Inflammatory macrophage treated with lipopolysaccharide for 1 hour (primary cell): ENCODE data around the gene SOX5.
"Not testable (repeated sequence)": the region's sequence is repeated elsewhere in the genome, so short reads cannot be mapped to it uniquely, and the experiment has no call there.

Source experiments
- DNase-seq, 2 donors: peaks; one replicate each; pipeline ENCODE4 v3.0.0-alpha.2; 2020 to 2022

SOX5 gene

DNA sequence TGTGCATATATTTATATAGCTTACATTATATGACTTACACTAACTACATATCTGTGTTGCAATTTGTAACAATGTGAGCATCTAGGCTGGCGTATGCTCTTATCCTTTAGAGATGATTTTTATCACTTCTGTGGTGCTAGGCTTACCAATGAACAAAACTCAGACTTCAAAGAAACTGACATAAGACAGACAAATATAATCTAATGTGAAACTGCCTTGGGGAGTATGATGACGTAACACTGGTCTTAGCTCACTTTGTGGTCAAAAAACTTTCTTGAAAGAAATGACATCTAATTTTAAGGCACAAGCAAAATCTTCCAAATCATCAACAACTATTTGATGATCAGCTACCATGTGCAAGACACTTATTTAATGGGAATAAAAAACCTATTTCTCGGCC lies 50.0 kb downstream of the SOX5 start:
- DNase-seq, result no peak

DNA sequence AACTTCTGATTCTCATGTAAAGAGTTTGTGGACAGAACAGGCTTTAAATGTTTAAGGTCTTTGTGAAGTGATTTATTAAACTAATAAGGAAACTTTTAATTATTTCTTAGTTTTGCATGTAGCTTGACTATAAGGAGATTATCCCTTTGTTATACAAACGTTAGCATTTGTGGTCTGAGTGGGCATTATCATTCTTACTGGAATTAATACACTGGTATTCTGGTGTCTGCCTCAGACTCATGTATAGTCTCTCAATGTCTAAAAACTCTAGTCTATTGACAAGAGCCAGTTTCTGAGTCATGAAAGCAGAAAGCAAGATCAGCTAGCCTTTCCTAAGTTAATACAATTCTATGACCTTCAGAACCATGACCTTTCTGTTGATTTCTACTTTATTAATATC lies 51.3 kb downstream of the SOX5 start:
- no peak for DNase-seq

DNA sequence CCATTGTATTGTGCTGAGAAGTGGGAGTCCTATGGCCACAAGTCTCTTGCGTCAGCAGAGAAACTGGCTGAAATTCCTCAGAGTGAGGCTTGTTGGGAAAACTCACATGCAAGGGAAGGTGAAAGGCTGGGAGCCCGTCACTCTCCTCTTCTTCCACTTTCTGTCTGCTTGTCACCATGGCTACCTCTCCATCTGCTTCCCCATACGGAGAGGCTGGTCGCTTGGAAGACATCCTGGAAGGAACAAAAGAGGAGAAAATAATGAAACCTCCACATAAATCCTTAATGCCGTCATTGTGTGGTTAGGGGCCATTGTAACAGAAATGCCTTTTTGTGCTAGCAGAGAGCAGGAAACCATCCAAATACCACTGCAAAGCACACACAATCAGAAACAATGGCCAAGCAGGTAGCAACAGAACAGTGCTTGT lies 53.7 kb downstream of the SOX5 start:
- DNase-seq, result no peak

DNA sequence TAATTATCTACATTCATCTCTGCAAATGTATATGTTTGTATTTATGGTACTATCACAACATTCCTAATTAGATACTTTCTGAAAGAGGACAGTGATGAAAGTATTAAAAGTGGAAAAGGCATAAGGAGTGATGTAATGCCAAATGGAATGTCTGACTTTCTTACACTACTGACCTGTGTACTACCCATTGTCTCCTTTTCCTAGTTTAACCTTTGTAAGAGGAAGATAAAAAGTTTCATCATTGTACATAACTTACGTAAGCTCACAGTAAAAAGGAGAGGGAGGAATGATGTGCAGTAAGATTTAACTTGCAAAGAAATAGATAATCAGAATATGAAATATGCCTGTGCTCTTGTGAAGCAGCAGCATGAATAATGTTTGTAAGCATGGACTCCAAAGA lies 55.9 kb downstream of the SOX5 start:
- no peak for DNase-seq

DNA sequence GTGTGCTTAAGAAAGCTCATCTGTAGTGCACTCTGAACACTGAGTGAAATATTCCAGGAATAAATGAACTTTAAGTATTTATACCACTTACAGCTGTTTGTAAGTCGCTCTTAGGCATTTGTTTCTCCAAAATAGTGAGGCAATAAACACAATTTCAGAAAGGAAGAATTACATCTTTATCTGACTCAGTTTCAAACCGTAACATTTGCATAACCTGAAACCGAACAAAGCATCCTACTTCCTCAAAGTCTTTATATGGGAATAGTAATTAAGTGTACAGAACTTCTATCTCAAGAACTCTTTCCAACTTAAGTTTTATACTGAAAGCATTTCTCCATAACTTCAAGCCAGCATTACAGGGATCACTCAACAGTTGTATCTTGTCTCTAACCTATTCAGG lies 58.4 kb downstream of the SOX5 start:
- no peak for DNase-seq

DNA sequence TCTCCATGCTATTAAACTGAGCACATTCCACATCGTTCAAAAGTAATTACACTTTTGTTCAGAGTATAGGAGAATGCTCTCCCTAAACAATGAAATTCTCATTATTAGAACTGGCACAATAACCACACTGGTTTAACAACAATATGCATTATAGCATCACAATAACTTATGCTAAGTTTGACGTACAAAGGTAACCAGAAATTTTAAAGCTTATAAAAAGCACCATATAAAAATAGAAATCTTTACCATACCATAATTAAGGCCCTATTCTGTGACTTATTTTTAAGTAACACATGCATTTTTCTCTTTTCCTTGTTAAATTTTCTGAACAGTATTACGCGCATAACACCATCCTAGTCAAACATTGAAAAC lies 60.4 kb downstream of the SOX5 start:
- no peak for DNase-seq

DNA sequence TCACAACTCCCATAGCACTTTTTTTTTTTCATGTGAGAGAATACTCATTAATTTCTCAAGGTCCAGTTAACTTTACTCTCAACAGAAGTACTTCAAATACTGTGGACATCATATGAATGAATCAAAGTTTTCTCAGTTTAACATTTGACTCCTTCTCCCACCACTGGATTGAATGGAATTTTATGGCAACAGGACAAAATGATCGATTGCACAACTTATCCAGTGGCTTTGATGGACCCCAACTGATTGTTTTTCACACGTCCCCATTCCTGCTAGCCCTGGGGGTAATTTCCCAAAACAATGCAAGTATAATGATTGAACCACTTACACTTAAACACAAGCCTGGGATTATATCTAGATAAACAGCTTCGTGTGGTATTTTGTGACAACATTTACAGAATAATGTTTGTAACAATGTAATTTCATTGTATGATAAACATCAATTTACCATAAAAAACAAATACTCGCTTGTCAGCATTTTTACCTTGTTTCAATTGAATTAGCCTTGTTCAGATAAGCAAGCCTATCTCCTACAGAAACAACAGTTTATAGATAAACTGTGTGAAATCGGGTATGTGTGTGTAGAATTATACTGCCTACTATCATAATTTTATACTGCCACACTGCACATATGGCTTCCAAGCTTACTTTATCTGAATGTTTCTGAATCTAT lies 60.9 kb downstream of the SOX5 start:
- DNase-seq, result no peak

DNA sequence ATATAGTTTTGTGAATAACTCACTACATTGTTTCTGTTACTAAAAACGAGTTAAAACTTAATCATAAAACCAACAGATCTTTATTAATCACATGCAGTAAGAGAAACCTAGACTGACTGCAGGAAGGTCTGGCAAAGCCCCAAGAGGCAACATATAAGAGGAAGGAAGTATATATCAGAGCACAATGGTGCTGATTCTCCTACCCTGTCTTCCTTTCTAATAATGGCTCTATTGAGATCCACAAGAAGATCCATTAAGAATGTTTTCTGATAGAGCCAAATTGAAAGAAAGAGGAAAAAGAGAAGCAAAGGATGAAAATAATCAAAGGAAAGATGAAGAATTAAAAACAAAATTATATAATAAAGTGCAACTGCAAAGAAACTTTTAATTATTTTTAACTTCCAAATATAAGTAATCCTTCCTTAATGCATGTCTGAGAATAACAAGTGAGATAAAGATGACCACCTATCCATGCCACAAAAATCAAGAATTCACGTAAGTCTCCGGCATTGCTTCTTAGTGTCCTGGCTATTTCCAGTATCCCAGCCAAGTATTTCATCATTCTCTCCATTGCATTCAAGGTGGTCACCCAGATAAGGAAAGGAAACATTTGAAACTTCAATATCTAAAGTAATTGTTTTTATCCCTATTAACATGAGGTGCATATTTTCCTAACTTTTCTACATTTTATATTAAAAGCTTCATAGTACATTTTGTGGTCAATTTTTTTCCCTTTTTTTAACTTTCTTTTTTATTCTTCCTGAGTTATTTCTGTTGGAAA lies 62.2 kb downstream of the SOX5 start:
- DNase-seq, result no peak

DNA sequence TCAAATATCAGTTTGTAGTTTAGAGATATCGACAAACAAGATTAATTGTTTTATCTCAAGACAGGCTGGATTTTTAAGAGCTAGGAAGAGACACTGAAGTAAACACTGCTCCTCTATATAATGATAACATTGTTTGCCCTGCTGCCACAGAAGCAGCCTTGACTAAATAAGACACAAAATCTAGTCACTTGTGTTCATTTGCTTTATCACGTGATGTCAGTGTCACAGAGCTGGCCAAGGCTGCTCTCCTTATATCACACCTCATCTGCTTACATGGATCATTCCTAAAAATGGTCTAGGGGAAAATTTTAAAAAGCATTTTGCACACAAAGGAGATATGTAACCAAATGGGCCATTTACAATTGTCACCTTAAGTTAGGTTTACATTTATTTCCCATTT lies 64.1 kb downstream of the SOX5 start:
- DNase-seq, result no peak

DNA sequence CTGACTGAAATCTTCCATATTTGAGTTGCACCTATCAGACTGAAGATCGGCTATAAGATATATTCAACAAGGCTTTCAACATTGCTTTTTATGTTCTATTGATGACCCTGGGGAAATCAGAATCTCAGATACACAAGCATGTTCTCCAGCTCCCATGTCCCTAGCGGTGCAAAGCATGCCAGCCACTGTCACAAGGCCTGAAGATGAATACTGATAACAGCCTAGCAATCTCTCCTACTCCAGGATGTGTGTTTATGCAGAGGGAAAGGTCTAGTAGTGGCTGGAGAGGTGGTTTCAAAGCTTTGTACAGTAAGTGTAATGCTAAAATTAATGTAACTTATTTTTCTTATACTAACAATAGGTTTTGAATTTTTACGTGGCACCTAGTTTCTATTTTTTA lies 64.6 kb downstream of the SOX5 start:
- DNase-seq, result no peak

DNA sequence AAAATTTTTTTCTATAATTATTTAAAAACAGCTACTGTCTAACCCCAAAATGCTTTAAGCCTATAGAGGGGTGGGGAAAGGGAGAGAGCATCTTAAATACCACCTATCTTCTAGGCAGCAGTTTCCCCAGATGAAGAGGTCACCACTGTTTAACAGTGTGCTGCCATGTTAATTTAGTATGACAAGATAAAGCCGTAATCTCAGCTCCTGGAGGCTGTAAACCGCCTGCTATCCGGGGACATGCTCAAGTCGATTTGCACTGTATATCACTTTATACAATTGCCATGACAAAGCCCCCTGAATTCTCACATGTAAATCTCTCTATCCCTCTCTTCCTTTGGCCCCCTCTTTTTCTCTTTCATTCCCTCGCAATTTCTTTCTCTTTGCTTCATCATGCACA lies 68.5 kb downstream of the SOX5 start:
- DNase-seq, result no peak

DNA sequence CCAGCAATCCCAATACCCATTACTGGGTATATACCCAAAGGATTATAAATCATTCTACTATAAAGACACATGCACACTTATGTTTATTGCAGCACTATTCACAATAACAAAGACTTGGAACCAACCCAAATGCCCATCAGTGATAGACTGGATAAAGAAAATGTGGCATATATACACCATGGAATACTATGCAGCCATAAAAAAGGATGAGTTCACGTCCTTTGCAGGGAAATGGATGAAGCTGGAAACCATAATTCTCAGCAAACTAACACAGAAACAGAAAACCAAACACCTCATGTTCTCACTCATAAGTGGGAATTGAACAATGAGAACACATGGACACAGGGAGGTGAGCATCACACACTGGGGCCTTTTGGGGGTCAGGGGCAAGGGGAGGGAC lies 72.9 kb downstream of the SOX5 start:
- not testable (repeated sequence) for DNase-seq

DNA sequence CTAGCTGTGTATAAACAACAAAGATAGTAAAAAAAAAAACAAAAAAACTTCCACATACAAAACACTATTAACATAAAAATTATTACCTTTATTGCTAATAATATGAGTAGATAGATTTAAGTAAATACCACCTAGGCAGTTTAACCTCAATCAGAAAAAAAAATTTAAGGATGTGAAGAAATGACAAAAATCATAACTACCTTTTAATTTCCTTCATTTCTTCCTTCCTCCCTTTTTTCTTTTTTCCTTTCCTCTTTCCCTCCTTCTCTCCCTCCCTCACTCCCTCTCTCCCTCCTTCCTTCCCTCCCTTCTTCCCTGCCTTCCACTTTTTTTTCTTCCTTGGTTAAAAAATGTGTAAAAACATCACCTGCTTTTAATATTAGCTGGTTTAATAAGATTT lies 81.7 kb downstream of the SOX5 start:
- no peak for DNase-seq

DNA sequence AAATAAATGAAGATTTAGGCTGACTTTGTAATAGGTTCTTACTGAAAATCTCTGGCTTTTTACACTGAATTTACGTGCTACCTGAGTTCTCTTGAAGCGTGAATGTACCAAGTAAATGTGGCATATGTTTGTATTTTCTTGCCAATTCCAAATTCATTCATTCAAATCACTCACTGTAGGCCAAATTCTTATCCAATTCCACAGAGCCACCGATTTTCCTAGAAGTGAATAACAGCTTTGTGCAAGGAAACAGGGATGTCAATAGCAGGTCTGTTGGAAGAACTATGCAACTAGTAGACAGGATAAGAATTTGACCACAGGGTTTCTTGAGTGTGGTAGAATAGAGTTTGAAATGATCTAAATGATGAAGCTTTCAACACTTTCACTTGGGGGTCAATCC lies 86.8 kb downstream of the SOX5 start:
- DNase-seq, result no peak

DNA sequence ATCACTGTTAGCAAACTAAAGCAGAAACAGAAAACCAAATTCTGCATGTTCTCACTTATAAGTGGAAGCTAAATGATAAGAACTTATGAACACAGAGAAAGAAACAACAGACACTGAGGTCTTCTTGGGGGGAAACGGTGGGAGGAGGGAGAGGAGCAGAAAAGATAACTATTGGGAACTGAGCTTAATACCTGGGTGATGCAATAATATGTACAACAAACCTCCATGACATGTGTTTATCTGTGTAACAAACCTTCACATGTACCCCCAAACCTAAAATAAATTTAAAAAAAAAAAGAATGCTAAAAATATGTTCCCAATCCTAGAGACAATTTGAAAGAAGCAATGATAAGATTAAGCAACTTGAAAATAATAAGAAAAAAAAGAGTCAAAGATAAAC lies 89.5 kb downstream of the SOX5 start:
- no peak for DNase-seq

DNA sequence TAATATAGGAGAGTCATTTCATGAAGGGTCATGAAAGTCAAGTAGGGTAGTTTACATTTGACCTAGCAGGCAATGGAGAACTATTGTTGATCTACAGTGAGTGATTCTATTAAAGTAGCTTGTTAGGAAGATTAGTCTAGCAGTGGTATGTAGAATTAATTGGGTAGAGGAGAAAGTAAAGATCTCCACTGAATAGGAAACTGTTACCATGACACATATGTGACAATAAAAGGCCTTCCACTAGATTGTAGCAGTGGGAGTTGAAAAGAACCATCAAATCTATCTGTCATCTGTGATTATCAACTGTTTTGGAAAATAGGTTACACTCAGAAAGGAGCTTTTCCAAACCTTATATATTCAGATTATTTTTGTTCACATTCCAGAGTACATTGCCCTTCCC lies 92.3 kb downstream of the SOX5 start:
- DNase-seq, result no peak

DNA sequence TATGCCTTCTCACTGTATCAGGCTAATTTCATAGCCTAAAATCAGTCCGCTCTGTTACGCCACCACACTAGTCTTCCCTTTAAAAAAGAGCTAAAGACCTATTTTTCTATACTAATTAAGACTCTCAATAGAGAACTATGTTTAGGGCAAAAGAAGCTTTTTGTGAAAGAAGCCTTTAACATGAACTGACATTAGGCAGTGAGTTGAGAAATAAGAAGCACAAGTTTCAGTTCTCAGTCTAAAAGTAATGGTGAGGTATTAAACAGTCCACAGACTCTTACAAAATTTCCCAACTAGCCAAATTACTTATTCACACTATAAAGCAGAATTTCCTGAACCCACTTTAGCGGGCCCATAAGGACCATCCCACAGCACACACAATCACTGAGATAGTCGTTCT lies 93.7 kb downstream of the SOX5 start:
- no peak for DNase-seq

DNA sequence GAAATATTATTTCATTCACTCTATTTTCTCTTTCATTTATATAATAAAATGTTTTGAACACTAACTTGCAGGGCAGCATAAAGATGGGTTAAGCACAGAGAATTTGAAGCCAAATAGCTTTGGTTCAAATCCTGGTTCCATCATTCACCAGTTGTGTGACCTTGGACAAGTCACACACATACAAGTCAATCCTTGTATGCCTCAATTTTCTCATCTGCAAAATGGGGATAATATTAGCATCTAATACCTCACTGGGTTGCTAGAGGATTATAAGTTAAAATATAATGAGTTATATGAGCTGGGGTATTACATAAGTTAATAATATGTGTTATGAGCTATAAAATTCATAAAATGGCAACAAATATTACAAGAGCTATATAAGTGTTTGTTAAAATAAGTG lies 94.9 kb downstream of the SOX5 start:
- DNase-seq, result no peak

DNA sequence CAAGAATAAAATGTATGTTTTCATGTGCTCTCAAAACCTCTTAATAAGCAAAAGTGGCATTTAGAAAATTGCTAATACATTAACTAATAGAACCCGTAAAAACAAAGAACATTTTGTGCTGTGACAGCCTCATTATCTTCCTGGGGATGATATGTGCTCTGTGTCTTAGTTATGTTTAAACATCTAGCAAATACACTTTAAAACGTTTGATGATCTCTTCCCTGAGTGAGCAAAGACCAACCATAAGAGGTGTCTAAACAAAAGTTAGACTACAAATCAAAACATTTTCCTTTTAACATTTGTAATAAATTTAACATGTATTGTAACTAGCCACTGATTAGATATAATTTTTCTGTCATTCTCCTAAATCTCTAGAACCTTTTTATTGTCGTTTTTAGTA lies 95.8 kb downstream of the SOX5 start:
- DNase-seq, result no peak

DNA sequence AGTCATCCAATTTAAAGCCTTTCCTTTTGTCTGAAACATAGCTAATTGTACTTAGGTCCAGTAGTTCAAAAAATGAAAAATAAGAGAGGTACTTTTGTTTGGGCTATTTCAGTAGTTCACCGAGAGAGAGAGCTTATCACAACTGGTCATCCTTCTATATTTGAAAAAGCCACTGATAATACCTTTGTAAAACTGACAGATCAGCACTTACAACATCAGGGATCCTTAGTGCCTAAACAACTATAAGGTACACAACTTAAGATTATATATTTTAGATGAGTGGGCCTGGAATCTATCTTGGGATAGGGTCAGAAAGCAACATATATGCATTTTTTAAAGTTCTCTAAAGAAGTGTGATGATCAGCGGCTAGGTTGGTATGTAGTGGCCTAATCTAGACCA lies 97.9 kb downstream of the SOX5 start:
- DNase-seq, result no peak

DNA sequence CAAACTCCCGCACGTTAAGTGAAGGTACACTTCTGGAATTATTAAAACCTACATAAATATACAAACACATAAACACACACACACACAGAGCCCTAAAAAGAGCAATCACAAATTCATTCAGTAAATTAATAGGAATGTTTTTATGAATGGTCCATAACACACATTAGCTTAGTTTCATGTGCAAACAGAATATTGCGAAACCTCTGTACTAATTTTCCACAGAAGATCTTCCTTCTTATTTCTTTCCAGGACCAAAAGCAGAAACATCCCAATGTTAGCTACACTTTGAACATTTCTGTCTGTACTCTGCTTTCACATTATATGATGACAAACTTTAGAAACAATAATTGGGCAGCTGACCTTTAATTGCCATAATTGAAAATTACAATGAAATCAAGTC lies 101.6 kb downstream of the SOX5 start:
- DNase-seq, result no peak

DNA sequence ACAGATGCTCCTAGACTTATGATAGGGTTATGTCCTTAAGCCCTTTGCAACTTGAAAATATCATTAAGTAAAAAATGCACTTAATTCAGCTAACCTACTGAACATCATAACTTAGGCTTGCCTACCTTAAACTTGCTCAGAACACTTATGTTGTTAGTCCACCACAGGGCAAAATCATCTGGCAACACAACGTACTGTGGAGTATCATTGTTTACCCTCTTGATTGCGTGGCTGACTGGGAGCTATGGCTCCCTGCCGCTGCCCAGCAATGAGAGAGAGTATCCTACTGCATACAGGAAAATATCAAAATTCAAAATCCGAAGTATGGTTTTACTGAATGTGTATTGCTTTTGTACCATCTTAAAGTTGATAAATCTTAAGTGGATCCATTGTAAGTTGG lies 105.5 kb downstream of the SOX5 start:
- DNase-seq, result no peak

DNA sequence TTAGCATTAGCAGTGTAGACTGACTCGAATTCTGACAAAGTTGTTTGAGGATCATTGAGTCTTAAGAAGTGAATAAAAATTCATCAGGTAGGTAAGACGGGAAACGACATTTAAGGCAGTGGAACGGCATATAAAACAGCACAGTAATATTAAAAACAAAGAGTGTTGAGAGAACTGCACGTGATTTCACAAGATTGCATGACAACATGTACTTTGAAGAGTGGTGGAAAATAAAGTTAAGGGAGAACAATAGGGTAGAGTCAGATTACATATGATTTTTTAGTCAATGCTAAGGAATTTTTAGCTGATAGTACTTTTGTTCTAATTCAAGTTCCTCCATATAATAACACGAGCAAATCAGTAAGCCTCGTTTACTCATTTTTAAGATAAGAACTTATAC lies 115.4 kb downstream of the SOX5 start:
- DNase-seq, result no peak

DNA sequence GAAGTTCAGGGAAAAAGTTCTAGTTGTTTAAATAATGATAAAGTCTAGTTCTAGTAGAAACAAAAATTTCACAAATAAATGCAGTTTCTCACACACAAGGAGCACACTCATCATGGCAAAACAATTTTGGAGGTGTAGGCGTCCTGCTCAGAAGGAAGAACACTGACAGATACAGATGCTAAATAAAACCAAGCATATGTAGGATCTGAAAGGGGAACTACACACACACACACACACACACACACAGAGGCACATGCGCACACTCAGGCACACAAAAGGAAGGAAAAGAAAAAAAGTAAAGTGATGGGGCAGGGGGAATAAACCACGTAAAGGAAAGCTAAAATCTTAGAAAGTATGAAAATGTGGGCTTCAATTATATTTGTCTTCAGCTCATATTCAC lies 117.7 kb downstream of the SOX5 start:
- DNase-seq, result no peak

DNA sequence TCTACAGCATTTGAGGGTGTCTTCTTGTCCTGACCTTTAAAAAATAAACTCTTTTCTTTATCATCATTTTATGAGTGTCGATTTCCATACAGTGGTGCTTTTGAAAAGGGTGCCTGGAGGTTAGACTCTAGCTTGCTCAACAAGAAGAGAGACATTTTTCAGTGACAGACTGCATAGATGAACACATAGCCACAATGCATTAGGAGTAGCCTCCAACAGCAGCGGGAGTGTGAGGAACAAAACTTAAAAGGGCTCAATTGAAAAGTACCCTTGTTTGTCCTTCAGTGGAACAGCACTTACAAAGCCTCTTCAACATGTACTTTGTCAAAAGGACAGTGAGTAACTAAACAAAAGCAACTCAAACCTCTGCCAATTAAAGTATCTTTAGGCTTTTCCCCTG lies 119.3 kb downstream of the SOX5 start:
- DNase-seq, result no peak
